B cell (primary cell): ENCODE results near the gene EPB41. TPM values are rescaled to one million over a fixed set of nuclear protein-coding genes. Genes with fewer than 3 reads are reported as not detected.

Experiments used
- ATAC-seq: fragments of 200-7000 bp; cut with Tn5 transposase; one replicate; pipeline ENCODE4 v1.10.0; 2021; ENCODE audit warnings: low read depth, mild to moderate bottlenecking, moderate number of reproducible peaks, moderate library complexity
- CTCF ChIA-PET: fragments of 350-600 bp; sonication (Branson Sonifier 250); formaldehyde crosslinking; loops from one replicate; lab custom pipeline; 2021; ENCODE audit warnings: antibody characterized with exemption, inconsistent platforms; lab: Charles Lee
- POLR2A ChIA-PET: fragments of 350-600 bp; sonication (Branson Sonifier 250); formaldehyde crosslinking; loops from one replicate; lab custom pipeline; 2021; ENCODE audit warnings: antibody characterized with exemption; lab: Charles Lee
- DNase-seq: peaks from one replicate; pipeline ENCODE4 v3.0.0; 2013
- H2AFZ ChIP-seq: 2 replicates; pipeline ENCODE4 v1.6.1; 2012; ENCODE audit warnings: mild to moderate bottlenecking, low read depth, low read length; ENCODE audit not compliant: insufficient read depth, poor library complexity, severe bottlenecking
- H3K27ac ChIP-seq, 2 donors: 1 replicate in 1 of 2; 2 replicates in 1 of 2; pipeline ENCODE4 v1.5.1; 2012 to 2013; ENCODE audit warnings: low read length in 2 of 2, mild to moderate bottlenecking in 2 of 2, moderate library complexity in 1 of 2
- H3K27me3 ChIP-seq, 4 experiments: fragments of 200-600 bp in 1 of 4; sonication (generic) in 1 of 4; replicated peaks in 1 of 4; 1 replicate in 2 of 4; 2 replicates in 2 of 4; pipeline versions ENCODE4 v1.6.1 to v1.7.0; 2013 to 2016; ENCODE audit warnings: low read length in 3 of 4, mild to moderate bottlenecking in 2 of 4, mixed read lengths in 1 of 4, moderate library complexity in 1 of 4; ENCODE audit not compliant: insufficient read depth in 4 of 4, control insufficient read depth in 3 of 4; ENCODE audit errors: control extremely low read depth in 1 of 4
- H3K36me3 ChIP-seq, 2 experiments: replicated peaks in 1 of 2; 1 replicate in 1 of 2; 2 replicates in 1 of 2; pipeline versions ENCODE4 v1.6.1 to v1.7.1; 2013; ENCODE audit warnings: low read length in 1 of 2; ENCODE audit not compliant: insufficient read depth in 2 of 2, control insufficient read depth in 1 of 2; ENCODE audit errors: control extremely low read depth in 1 of 2, extremely low read depth in 1 of 2
- H3K4me1 ChIP-seq, 2 donors: fragments of 200-600 bp in 1 of 2; sonication (generic) in 1 of 2; 1 replicate in 1 of 2; 2 replicates in 1 of 2; pipeline versions ENCODE4 v1.5.1 to v1.6.1; 2013 to 2017; ENCODE audit warnings: low read length in 2 of 2; ENCODE audit not compliant: control insufficient read depth in 2 of 2, insufficient read depth in 2 of 2
- H3K4me2 ChIP-seq: replicated peaks from 2 replicates; pipeline ENCODE3; 2012; ENCODE audit warnings: mild to moderate bottlenecking, low read depth, low read length; ENCODE audit not compliant: poor library complexity, severe bottlenecking
- H3K4me3 ChIP-seq, 5 experiments: fragments of 200-600 bp in 1 of 5; sonication (generic) in 1 of 5; 1 replicate in 3 of 5; 2 replicates in 2 of 5; pipeline versions ENCODE4 v1.5.1 to v1.7.0; 2011 to 2016; ENCODE audit warnings: low read length in 4 of 5, mild to moderate bottlenecking in 4 of 5, low read depth in 2 of 5, control low read depth in 1 of 5, moderate library complexity in 1 of 5; ENCODE audit not compliant: insufficient read depth in 1 of 5; ENCODE audit errors: control extremely low read depth in 1 of 5, extremely low read depth in 1 of 5
- H3K79me2 ChIP-seq: fragments of 200-600 bp; sonication (generic); one replicate; pipeline ENCODE4 v1.6.0; 2016; ENCODE audit warnings: low read length; ENCODE audit not compliant: control insufficient read depth, insufficient read depth
- H3K9ac ChIP-seq: fragments of 200-600 bp; sonication (generic); 2 replicates; pipeline ENCODE4 v1.6.1; 2017; ENCODE audit warnings: mild to moderate bottlenecking, low read length, moderate library complexity
- H3K9me3 ChIP-seq, 3 donors: one replicate each; pipeline versions ENCODE4 v1.6.1 to v1.7.1; 2013; ENCODE audit warnings: low read length in 2 of 3; ENCODE audit not compliant: control insufficient read depth in 2 of 3, insufficient read depth in 1 of 3; ENCODE audit errors: control extremely low read depth in 1 of 3
- H4K20me1 ChIP-seq: 2 replicates; pipeline ENCODE4 v1.6.0; 2012; ENCODE audit warnings: mild to moderate bottlenecking, low read length; ENCODE audit not compliant: insufficient read depth, control insufficient read depth, poor library complexity, severe bottlenecking
- H3K27ac Mint-ChIP-seq: one replicate; pipeline ENCODE4 v1.8.0; 2021; ENCODE audit warnings: mixed read lengths
- H3K27me3 Mint-ChIP-seq: one replicate; pipeline ENCODE4 v1.8.0; 2021; ENCODE audit warnings: mixed read lengths
- H3K4me1 Mint-ChIP-seq: one replicate; pipeline ENCODE4 v1.8.0; 2021; ENCODE audit warnings: mixed read lengths
- H3K4me3 Mint-ChIP-seq: one replicate; pipeline ENCODE4 v1.8.0; 2021; ENCODE audit warnings: mixed read lengths
- H3K9me3 Mint-ChIP-seq: one replicate; pipeline ENCODE4 v1.8.0; 2022; ENCODE audit warnings: mixed read lengths; ENCODE audit not compliant: insufficient read depth
- CTCF ChIP-seq: fragments of 200-600 bp; IDR thresholded peaks from one replicate; pipeline ENCODE4 v1.8.0; 2022; ENCODE audit warnings: antibody characterized with exemption, mild to moderate bottlenecking
- EZH2 ChIP-seq: IDR thresholded peaks from 2 replicates; pipeline ENCODE4 v1.6.1; 2012; ENCODE audit warnings: borderline replicate concordance, low read depth, mild to moderate bottlenecking, moderate library complexity, low read length; ENCODE audit not compliant: insufficient read depth, poor library complexity, severe bottlenecking
- WGBS: methylation state at CpG from one replicate; pipeline ENCODE4 v1.1.5; 2013; ENCODE audit warnings: missing lambda C conversion rate; ENCODE audit not compliant: insufficient coverage; 5-methylcytosine and 5-hydroxymethylcytosine counted together
- intact Hi-C: fragments of 100-400 bp; cut with micrococcal nuclease; formaldehyde crosslinking; loops from one replicate; pipeline ENCODE4 v1.10.0; 2022
- polyA plus RNA-seq: library from polyadenylated mRNA; depleted of rRNA; stranded (reverse); fragments of >200 nt; gene quantifications from 2 replicates; pipeline ENCODE4 v1.2.3, GENCODE V29; 2012
- total RNA-seq, 2 donors: library from RNA; stranded (reverse); fragments of 120-200 nt in 1 of 2; gene quantifications; 1 replicate in 1 of 2; 2 replicates in 1 of 2; pipeline versions ENCODE4 v1.2.3 to v1.2.4, GENCODE V29; 2013 to 2022

Gene EPB41
- total and polyA plus RNA-seq, 2 donors (not counting 1 experiment from before 2014, with no cell fraction given) = 45.8 to 186 TPM

DNA sequence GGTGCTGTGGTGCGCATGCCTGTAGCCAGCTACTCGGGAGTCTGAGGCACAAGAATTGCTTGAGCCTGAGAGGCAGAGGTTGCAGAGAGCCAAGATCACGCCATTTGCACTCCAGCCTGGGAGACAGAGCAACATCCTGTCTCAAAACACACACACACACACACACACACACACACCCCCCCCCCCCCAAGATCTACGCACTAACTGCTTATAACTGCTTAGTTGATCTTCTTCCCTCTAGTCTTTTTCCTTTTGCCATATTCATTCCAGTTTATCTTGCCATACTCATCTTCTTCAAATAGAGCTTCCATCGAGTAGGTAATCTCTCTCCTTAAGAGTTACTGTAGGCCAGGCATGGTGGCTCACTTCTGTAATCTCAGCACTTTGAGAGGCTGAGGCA, 20.9 kb downstream of the EPB41 start:
- H3K4me2 ChIP-seq = no peak overlapping the region
- CTCF ChIA-PET = interaction anchor here (0.7 to 1.2 kb wide), 2 partner anchors 8 to 271 kb away, joined by 3 to 4 read pairs; no protein-coding TSS in a partner anchor
- no peak overlapping the region for H3K9ac ChIP-seq
- no peaks in the 10 kb centered on the region for H3K9me3 Mint-ChIP-seq
- WGBS = 95% methylated on average over 3 of the region's 5 CpGs
- POLR2A ChIA-PET = interaction anchor here (0.6 kb wide), 1 partner anchor 97 kb away, joined by 4 read pairs; no protein-coding TSS in a partner anchor
- peaks cover 0 to 4% of the 10 kb centered on the region in 2 experiments for H3K36me3 ChIP-seq
- intact Hi-C loops = no loop called here
- no peak overlapping the region for H3K27ac ChIP-seq
- no peak for DNase-seq
- ATAC-seq = no peak
- peaks cover 40% of the 10 kb centered on the region for H4K20me1 ChIP-seq
- H3K27me3 Mint-ChIP-seq = no peaks in the 10 kb centered on the region
- no peak overlapping the region for H3K4me3 Mint-ChIP-seq
- TF ChIP-seq EZH2 (no peak), CTCF (no peak)
- no peaks in the 10 kb centered on the region for H3K9me3 ChIP-seq
- H3K4me3 ChIP-seq = no peak overlapping the region
- peaks cover 60% of the 10 kb centered on the region for H3K4me1 Mint-ChIP-seq
- H3K4me1 ChIP-seq = peaks cover 28 to 31% of the 10 kb centered on the region in 2 donors
- peak overlapping the region; percentile 7 for H3K27ac Mint-ChIP-seq
- no peak overlapping the region for H2AFZ ChIP-seq
- peaks cover 100% of the 10 kb centered on the region for H3K79me2 ChIP-seq
- no peaks in the 10 kb centered on the region for H3K27me3 ChIP-seq

- H2AFZ ChIP-seq = no peak overlapping the region
- ATAC-seq (no peak), DNase-seq (no peak)
- no peaks in the 10 kb centered on the region for H3K27me3 ChIP-seq
- peaks cover 100% of the 10 kb centered on the region for H3K79me2 ChIP-seq
- no peak overlapping the region for H3K4me2 ChIP-seq
- Mint-ChIP-seq H3K27ac (no peak overlapping the region), H3K9me3 (no peaks in the 10 kb centered on the region), H3K4me1 (peaks cover 59% of the 10 kb centered on the region), H3K4me3 (no peak overlapping the region), H3K27me3 (no peaks in the 10 kb centered on the region)
- no peaks in the 10 kb centered on the region for H3K9me3 ChIP-seq
- H3K27ac ChIP-seq = no peak overlapping the region
- intact Hi-C loops = no loop called here
- H3K9ac ChIP-seq = no peak overlapping the region
- peaks cover 48% of the 10 kb centered on the region for H4K20me1 ChIP-seq
- no CpG with 5 or more reads among the region's 1 CpG for WGBS
- ChIA-PET CTCF (interaction anchor here (0.7 to 1.2 kb wide), 2 partner anchors 9 to 270 kb away, joined by 3 to 4 read pairs; no protein-coding TSS in a partner anchor), POLR2A (no interaction called here)
- no peak for TF ChIP-seq CTCF
- no peak for TF ChIP-seq EZH2
- no peak overlapping the region for H3K4me3 ChIP-seq
- H3K36me3 ChIP-seq = peaks cover 0 to 4% of the 10 kb centered on the region in 2 experiments
- peaks cover 22 to 23% of the 10 kb centered on the region in 2 donors for H3K4me1 ChIP-seq
These were observed 21.7 kb downstream of the EPB41 start for GRCh38 chr1:28936094-28936493.
